ENCODE measurements around the gene FOXD1.

Gene FOXD1

GRCh38 chr5:73440262-73440661 lies 8.3 kb downstream of the FOXD1 start:
- peaks cover 81% of the 10 kb centered on the region for H3K27me3 ChIP-seq (ENCODE audit: control insufficient read depth, insufficient read depth, low read length)
- no peaks in the 10 kb centered on the region for H3K4me1 ChIP-seq (ENCODE audit: control insufficient read depth, insufficient read depth, low read length)
- no peaks in the 10 kb centered on the region for H3K36me3 ChIP-seq (ENCODE audit: control insufficient read depth, insufficient read depth, low read length)
- no peaks in the 10 kb centered on the region for H3K9me3 ChIP-seq (ENCODE audit: control insufficient read depth, insufficient read depth, low read length)
- no peak overlapping the region for H3K27ac ChIP-seq (ENCODE audit: low read length)
- no peak for DNase-seq (ENCODE audit: low read depth, low spot score)
- WGBS (ENCODE audit: insufficient coverage, insufficient read length), result no CpG with 5 or more reads among the region's 1 CpG
- no peak overlapping the region for H3K4me3 ChIP-seq (ENCODE audit: low read length)

GRCh38 chr5:73438645-73439470 lies 9.7 kb downstream of the FOXD1 start:
- Histone ChIP-seq H3K9me3 (ENCODE audit: control insufficient read depth, insufficient read depth, low read length) (no peaks in the 10 kb centered on the region), H3K4me1 (ENCODE audit: control insufficient read depth, insufficient read depth, low read length) (no peaks in the 10 kb centered on the region), H3K27me3 (ENCODE audit: control insufficient read depth, insufficient read depth, low read length) (peaks cover 80% of the 10 kb centered on the region), H3K27ac (ENCODE audit: low read length) (no peak overlapping the region), H3K36me3 (ENCODE audit: control insufficient read depth, insufficient read depth, low read length) (no peaks in the 10 kb centered on the region), H3K4me3 (ENCODE audit: low read length) (no peak overlapping the region)
- DNase-seq (ENCODE audit: low read depth, low spot score), result no peak
- WGBS (ENCODE audit: insufficient coverage, insufficient read length), result no CpG with 5 or more reads among the region's 5 CpGs

DNA sequence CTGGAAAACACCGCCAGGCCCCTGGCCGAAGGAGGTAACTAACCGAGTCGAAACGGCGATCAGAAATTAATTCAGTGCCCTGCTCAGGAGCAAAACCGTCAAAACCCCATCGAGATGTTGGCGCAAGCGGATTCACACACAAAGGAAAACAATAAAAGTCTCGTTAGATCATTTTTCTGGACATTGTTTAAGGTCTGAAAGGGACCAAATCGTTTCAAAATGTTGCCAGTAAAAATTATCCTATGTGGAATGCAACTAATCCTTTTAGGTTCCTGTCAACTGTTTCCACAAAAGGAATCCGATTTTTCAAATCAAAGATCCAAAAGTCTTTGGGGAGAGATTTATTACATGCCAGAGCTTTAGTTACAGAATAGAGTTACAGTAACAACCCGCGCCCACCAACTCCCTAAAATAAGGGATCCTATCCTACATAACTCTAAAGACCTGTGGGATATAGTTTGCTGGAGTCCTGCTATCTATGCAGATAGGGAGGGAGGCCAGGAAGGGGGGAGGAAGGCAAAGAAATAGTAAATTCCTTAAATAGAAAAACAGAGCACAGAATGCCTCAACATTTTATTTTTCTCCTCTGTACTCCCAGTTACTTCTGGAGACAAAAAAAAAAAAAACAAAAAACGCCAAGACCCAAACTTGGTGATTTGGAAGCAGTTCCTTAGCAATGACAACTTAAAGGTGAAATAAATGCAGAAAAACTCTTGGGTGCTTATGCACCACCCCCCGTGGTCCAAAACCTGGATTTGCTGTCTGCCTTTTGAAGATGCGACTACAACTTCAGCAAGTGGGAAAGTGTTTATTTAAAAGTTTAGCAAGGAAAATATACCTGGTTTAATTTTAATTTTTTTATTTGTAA lies 10.6 kb downstream of the FOXD1 start:
- no peak overlapping the region for H3K27ac ChIP-seq (ENCODE audit: low read length)
- no peaks in the 10 kb centered on the region for H3K9me3 ChIP-seq (ENCODE audit: control insufficient read depth, insufficient read depth, low read length)
- H3K36me3 ChIP-seq (ENCODE audit: control insufficient read depth, insufficient read depth, low read length), result no peaks in the 10 kb centered on the region
- peaks cover 75% of the 10 kb centered on the region for H3K27me3 ChIP-seq (ENCODE audit: control insufficient read depth, insufficient read depth, low read length)
- DNase-seq (ENCODE audit: low read depth, low spot score), result no peak
- no CpG with 5 or more reads among the region's 18 CpGs for WGBS (ENCODE audit: insufficient coverage, insufficient read length)
- H3K4me1 ChIP-seq (ENCODE audit: control insufficient read depth, insufficient read depth, low read length), result no peaks in the 10 kb centered on the region
- no peak overlapping the region; the same call in 1 of the 2 replicates for H3K4me3 ChIP-seq (ENCODE audit: low read length)

- no CpG with 5 or more reads among the region's 69 CpGs for WGBS (ENCODE audit: insufficient coverage, insufficient read length)
- no peak overlapping the region for H3K27ac ChIP-seq (ENCODE audit: low read length)
- no peaks in the 10 kb centered on the region for H3K4me1 ChIP-seq (ENCODE audit: control insufficient read depth, insufficient read depth, low read length)
- H3K4me3 ChIP-seq (ENCODE audit: low read length), result peak overlapping the region; percentile 10; the same call in 1 of the 2 replicates
- H3K27me3 ChIP-seq (ENCODE audit: control insufficient read depth, insufficient read depth, low read length), result peaks cover 68% of the 10 kb centered on the region
- no peaks in the 10 kb centered on the region for H3K36me3 ChIP-seq (ENCODE audit: control insufficient read depth, insufficient read depth, low read length)
- no peak for DNase-seq (ENCODE audit: low read depth, low spot score)
- no peaks in the 10 kb centered on the region for H3K9me3 ChIP-seq (ENCODE audit: control insufficient read depth, insufficient read depth, low read length)
Measured at GRCh38 chr5:73437101-73437776, 11.3 kb downstream of the FOXD1 start.

- no peaks in the 10 kb centered on the region for H3K9me3 ChIP-seq (ENCODE audit: control insufficient read depth, insufficient read depth, low read length)
- WGBS (ENCODE audit: insufficient coverage, insufficient read length), result no CpG with 5 or more reads among the region's 66 CpGs
- peak overlapping the region; percentile 10; the same call in 1 of the 2 replicates for H3K4me3 ChIP-seq (ENCODE audit: low read length)
- H3K36me3 ChIP-seq (ENCODE audit: control insufficient read depth, insufficient read depth, low read length), result no peaks in the 10 kb centered on the region
- H3K4me1 ChIP-seq (ENCODE audit: control insufficient read depth, insufficient read depth, low read length), result no peaks in the 10 kb centered on the region
- H3K27me3 ChIP-seq (ENCODE audit: control insufficient read depth, insufficient read depth, low read length), result peaks cover 62% of the 10 kb centered on the region
- no peak for DNase-seq (ENCODE audit: low read depth, low spot score)
- H3K27ac ChIP-seq (ENCODE audit: low read length), result no peak overlapping the region
Measured at GRCh38 chr5:73436535-73437100, 12.0 kb downstream of the FOXD1 start.

GRCh38 chr5:73435759-73436534 lies 12.6 kb downstream of the FOXD1 start:
- peak overlapping the region; percentile 10; the same call in 1 of the 2 replicates for H3K4me3 ChIP-seq (ENCODE audit: low read length)
- H3K27ac ChIP-seq (ENCODE audit: low read length), result no peak overlapping the region
- no peaks in the 10 kb centered on the region for H3K9me3 ChIP-seq (ENCODE audit: control insufficient read depth, insufficient read depth, low read length)
- no peaks in the 10 kb centered on the region for H3K4me1 ChIP-seq (ENCODE audit: control insufficient read depth, insufficient read depth, low read length)
- H3K36me3 ChIP-seq (ENCODE audit: control insufficient read depth, insufficient read depth, low read length), result no peaks in the 10 kb centered on the region
- no peak for DNase-seq (ENCODE audit: low read depth, low spot score)
- WGBS (ENCODE audit: insufficient coverage, insufficient read length), result no CpG with 5 or more reads among the region's 35 CpGs
- peaks cover 55% of the 10 kb centered on the region for H3K27me3 ChIP-seq (ENCODE audit: control insufficient read depth, insufficient read depth, low read length)

DNA sequence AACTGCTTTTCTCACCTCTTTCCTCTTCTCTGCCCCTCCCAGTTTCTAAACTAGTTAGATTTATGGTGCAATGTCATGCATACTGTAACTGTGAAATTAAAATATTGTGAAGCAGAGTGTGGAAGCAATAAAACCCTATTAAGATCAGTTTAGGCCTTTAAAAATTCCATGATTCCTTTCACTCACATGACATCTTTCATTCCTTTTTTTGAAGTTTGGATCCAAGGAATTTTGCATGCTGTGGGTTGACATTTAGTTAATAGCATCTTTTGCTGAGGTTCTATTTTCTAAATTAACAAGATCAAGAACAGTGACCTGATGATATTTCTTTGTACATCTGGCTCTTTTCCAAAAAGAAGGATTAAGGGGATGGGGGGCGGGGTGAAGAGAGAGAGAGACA lies 13.7 kb downstream of the FOXD1 start:
- Histone ChIP-seq H3K4me1 (ENCODE audit: control insufficient read depth, insufficient read depth, low read length) (no peaks in the 10 kb centered on the region), H3K36me3 (ENCODE audit: control insufficient read depth, insufficient read depth, low read length) (no peaks in the 10 kb centered on the region), H3K27me3 (ENCODE audit: control insufficient read depth, insufficient read depth, low read length) (peaks cover 46% of the 10 kb centered on the region), H3K9me3 (ENCODE audit: control insufficient read depth, insufficient read depth, low read length) (no peaks in the 10 kb centered on the region), H3K4me3 (ENCODE audit: low read length) (no peak overlapping the region), H3K27ac (ENCODE audit: low read length) (no peak overlapping the region)
- no CpG with 5 or more reads among the region's 1 CpG for WGBS (ENCODE audit: insufficient coverage, insufficient read length)
- no peak for DNase-seq (ENCODE audit: low read depth, low spot score)

GRCh38 chr5:73434461-73434860 lies 14.1 kb downstream of the FOXD1 start:
- H3K27ac ChIP-seq (ENCODE audit: low read length), result no peak overlapping the region
- no peaks in the 10 kb centered on the region for H3K4me1 ChIP-seq (ENCODE audit: control insufficient read depth, insufficient read depth, low read length)
- H3K4me3 ChIP-seq (ENCODE audit: low read length), result no peak overlapping the region
- H3K36me3 ChIP-seq (ENCODE audit: control insufficient read depth, insufficient read depth, low read length), result no peaks in the 10 kb centered on the region
- no peak for DNase-seq (ENCODE audit: low read depth, low spot score)
- H3K27me3 ChIP-seq (ENCODE audit: control insufficient read depth, insufficient read depth, low read length), result peaks cover 45% of the 10 kb centered on the region
- H3K9me3 ChIP-seq (ENCODE audit: control insufficient read depth, insufficient read depth, low read length), result no peaks in the 10 kb centered on the region
- WGBS (ENCODE audit: insufficient coverage, insufficient read length), result no CpG with 5 or more reads among the region's 1 CpG

- H3K4me1 ChIP-seq (ENCODE audit: control insufficient read depth, insufficient read depth, low read length), result no peaks in the 10 kb centered on the region
- no peak overlapping the region for H3K4me3 ChIP-seq (ENCODE audit: low read length)
- H3K27me3 ChIP-seq (ENCODE audit: control insufficient read depth, insufficient read depth, low read length), result peaks cover 43% of the 10 kb centered on the region
- no peaks in the 10 kb centered on the region for H3K9me3 ChIP-seq (ENCODE audit: control insufficient read depth, insufficient read depth, low read length)
- no peak for DNase-seq (ENCODE audit: low read depth, low spot score)
- H3K36me3 ChIP-seq (ENCODE audit: control insufficient read depth, insufficient read depth, low read length), result no peaks in the 10 kb centered on the region
- H3K27ac ChIP-seq (ENCODE audit: low read length), result no peak overlapping the region
- no CpG with 5 or more reads among the region's 1 CpG for WGBS (ENCODE audit: insufficient coverage, insufficient read length)
Measured at GRCh38 chr5:73433982-73434342, 14.6 kb downstream of the FOXD1 start.
